Stomach smooth muscle (tissue), 2 donors: ENCODE results near the gene KMT2A.

ENCODE experiments used
- H3K27ac ChIP-seq: one replicate; pipeline ENCODE4 v1.7.0; 2013; ENCODE audit warnings: mild to moderate bottlenecking, low read length, inconsistent platforms
- H3K27me3 ChIP-seq, 2 donors: one replicate each; pipeline ENCODE4 v1.7.0; 2013; ENCODE audit warnings: low read length in 2 of 2; ENCODE audit not compliant: insufficient read depth in 2 of 2, control insufficient read depth in 1 of 2
- H3K36me3 ChIP-seq, 2 donors: one replicate each; pipeline ENCODE4 v1.7.0; 2013; ENCODE audit warnings: low read length in 2 of 2; ENCODE audit not compliant: control insufficient read depth in 2 of 2, insufficient read depth in 2 of 2
- H3K4me1 ChIP-seq: one replicate; pipeline ENCODE4 v1.7.0; 2013; ENCODE audit warnings: low read length; ENCODE audit not compliant: control insufficient read depth, insufficient read depth
- H3K4me3 ChIP-seq, 2 donors: one replicate each; pipeline ENCODE4 v1.7.0; 2013; ENCODE audit warnings: low read length in 2 of 2
- H3K9ac ChIP-seq, 2 donors: one replicate each; pipeline ENCODE4 v1.7.0; 2013; ENCODE audit warnings: low read length in 2 of 2, mild to moderate bottlenecking in 1 of 2
- H3K9me3 ChIP-seq, 2 donors: one replicate each; pipeline ENCODE4 v1.7.0; 2013; ENCODE audit warnings: low read length in 2 of 2; ENCODE audit not compliant: control insufficient read depth in 2 of 2
- donor health status: healthy.
- donor health status: Pancreatic carcinoma.

KMT2A gene

DNA sequence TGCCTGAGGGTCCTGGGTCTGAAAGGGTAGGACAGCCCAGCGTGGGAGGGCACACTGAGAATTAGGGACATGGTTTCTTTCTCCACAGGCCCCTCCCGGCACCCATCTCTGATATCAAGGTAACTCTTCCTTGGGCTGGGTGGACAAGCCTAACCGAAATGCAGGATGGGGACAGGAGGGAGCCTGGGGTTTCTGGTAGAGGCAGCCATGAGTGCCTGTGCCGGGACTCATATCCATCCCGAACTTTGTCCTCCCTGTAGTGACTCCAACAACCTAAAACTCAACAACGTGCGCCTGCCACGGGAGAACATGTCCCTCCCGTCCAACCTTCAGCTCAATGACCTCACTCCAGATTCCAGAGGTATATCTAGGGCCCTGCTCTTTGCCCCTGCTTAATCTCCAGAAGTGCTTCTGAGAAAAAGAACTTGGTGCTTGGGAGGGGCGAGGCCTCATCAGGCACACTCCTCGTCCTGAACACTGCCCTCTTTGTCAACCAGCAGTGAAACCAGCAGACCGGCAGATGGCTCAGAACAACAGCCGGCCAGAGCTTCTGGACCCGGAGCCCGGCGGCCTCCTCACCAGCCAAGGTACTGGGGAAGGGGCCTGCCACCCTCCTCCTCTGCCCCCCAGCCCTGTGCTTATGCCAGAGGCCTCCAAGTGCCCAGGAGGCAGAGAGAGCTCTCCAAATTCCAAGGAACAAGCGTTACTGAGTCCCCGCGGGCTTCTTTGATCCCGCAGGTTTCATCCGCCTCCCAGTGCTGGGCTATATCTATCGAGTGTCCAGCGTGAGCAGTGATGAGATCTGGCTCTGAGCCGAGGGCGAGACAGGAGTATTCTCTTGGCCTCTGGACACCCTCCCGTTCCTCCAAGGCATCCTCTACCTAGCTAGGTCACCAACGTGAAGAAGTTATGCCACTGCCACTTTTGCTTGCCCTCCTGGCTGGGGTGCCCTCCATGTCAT, 97.8 kb downstream of the KMT2A start:
- Histone ChIP-seq H3K4me3 (no peak overlapping the region), H3K4me1 (peaks cover 30% of the 10 kb centered on the region), H3K9me3 (no peaks in the 10 kb centered on the region), H3K36me3 (peaks cover 0 to 12% of the 10 kb centered on the region in 2 donors), H3K27me3 (no peaks in the 10 kb centered on the region), H3K27ac (no peak overlapping the region), H3K9ac (no peak overlapping the region)

DNA sequence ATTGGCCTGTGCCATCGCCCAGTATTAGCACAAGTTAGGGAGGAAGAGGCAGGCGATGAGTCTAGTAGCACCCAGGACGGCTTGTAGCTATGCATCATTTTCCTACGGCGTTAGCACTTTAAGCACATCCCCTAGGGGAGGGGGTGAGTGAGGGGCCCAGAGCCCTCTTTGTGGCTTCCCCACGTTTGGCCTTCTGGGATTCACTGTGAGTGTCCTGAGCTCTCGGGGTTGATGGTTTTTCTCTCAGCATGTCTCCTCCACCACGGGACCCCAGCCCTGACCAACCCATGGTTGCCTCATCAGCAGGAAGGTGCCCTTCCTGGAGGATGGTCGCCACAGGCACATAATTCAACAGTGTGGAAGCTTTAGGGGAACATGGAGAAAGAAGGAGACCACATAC, 99.0 kb downstream of the KMT2A start:
- Histone ChIP-seq H3K4me3 (no peak overlapping the region), H3K27me3 (no peaks in the 10 kb centered on the region), H3K36me3 (peaks cover 0 to 12% of the 10 kb centered on the region in 2 donors), H3K27ac (no peak overlapping the region), H3K9ac (no peak overlapping the region), H3K4me1 (peaks cover 18% of the 10 kb centered on the region), H3K9me3 (no peaks in the 10 kb centered on the region)

DNA sequence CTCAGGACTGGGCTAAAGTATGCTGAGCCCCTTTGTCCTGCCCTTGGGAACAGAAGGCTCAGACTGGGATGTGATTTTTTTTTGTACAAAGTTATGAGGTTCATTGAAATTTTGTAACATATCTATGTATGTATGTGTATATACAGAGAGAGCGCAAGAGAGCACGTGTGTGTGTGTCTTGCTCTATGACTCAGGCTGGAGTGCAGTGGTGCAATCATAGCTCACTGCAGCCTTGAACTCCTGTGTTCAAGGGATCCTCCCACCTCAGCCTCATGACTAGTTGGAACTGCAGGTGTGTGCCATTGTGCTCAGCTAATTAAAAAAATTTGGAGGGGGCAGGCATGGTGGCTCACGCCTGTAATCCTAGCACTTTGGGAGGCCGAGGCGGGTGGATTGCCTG, 100.4 kb downstream of the KMT2A start:
- Histone ChIP-seq H3K4me1 (peaks cover 5% of the 10 kb centered on the region), H3K27me3 (no peaks in the 10 kb centered on the region), H3K27ac (no peak overlapping the region), H3K9ac (no peak overlapping the region), H3K9me3 (no peaks in the 10 kb centered on the region), H3K4me3 (no peak overlapping the region), H3K36me3 (peaks cover 0 to 17% of the 10 kb centered on the region in 2 donors)

DNA sequence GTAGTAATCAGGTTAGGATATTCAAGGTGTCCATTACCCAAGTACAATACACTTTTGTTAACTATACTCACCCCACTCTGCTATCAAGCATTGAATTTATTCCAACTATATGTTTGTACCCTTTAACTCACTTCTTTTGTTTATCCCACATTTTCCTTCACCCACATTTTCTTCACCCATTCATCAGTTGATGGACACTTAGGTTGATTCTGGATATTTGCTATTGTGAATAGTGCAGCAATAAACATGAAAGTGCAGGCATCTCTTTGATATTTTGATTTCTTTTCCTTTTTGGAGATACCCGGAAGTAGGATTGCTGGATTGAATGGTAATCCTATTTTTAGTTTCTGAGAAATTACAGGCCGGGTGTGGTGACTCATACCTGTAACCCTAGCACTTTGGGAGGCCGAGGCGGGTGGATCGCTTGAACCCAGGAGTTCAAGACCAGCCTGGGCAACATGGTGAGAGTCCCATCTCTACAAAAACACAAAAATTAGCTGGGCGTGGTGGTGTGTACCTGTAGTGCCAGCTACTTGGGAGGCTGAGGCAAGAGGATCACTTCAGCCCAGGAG, 101.2 kb downstream of the KMT2A start:
- Histone ChIP-seq H3K4me1 (no peaks in the 10 kb centered on the region), H3K27ac (no peak overlapping the region)

DNA sequence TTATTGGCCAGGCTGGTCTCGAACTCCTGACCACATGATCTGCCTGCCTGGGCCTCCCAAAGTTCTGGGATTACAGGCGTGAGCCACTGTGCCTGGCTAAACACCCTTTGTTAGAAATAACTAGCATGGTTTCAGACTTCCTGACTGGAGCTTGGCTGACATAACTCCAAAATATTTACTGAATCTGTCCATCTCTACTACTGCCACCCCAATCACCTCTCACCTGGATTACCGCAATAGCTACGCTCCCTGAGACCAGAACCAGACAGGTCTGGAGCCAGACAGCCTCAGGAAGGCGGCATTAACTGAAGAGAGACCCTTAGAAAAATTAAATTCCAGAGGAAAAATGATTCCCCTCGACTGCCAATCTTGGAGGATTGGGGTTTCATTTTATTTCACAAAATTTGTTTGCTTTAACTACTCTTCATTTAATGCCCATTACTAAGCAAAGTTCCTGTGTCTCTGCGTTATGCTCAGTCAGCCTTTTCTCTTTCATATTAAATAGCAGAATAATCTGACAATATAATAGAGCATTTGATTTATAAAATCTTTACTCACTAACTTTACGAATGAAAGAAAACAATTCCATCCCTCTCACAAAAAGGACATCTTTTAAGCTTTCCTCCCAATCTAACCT, 107.8 kb downstream of the KMT2A start:
- Histone ChIP-seq H3K9ac (no peak overlapping the region), H3K36me3 (peaks cover 11 to 23% of the 10 kb centered on the region in 2 donors), H3K4me1 (no peaks in the 10 kb centered on the region), H3K27me3 (no peaks in the 10 kb centered on the region), H3K9me3 (no peaks in the 10 kb centered on the region), H3K27ac (no peak overlapping the region), H3K4me3 (no peak overlapping the region)

More for the DNA sequence above, 101.2 kb downstream of the KMT2A start:
- H3K36me3 ChIP-seq = peaks cover 0 to 17% of the 10 kb centered on the region in 2 donors
- H3K27me3 ChIP-seq = no peaks in the 10 kb centered on the region
- H3K9me3 ChIP-seq = no peaks in the 10 kb centered on the region
- no peak overlapping the region for H3K4me3 ChIP-seq
- no peak overlapping the region for H3K9ac ChIP-seq

DNA sequence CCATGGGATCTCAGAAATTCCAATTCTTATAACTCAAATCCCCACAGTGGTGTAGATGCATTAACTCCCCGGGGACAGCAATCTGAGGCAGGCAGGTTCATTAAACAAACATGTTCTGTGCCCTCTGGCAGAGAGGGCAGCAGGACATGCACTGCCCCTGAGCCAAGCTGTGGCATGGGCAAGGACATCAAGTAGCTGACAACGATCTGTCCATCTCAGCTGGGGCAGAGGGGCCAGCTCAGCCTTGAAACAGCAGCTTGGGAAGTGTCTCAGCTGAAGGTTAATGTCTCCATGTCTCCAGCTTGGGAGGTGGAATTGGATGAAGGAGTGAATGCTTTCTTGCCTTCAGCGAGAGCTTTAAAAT, 108.3 kb downstream of the KMT2A start:
- no peaks in the 10 kb centered on the region for H3K4me1 ChIP-seq
- H3K27ac ChIP-seq = no peak overlapping the region
- H3K36me3 ChIP-seq = peaks cover 11 to 23% of the 10 kb centered on the region in 2 donors
- no peak overlapping the region for H3K9ac ChIP-seq
- no peaks in the 10 kb centered on the region for H3K27me3 ChIP-seq
- H3K9me3 ChIP-seq = no peaks in the 10 kb centered on the region
- H3K4me3 ChIP-seq = no peak overlapping the region

DNA sequence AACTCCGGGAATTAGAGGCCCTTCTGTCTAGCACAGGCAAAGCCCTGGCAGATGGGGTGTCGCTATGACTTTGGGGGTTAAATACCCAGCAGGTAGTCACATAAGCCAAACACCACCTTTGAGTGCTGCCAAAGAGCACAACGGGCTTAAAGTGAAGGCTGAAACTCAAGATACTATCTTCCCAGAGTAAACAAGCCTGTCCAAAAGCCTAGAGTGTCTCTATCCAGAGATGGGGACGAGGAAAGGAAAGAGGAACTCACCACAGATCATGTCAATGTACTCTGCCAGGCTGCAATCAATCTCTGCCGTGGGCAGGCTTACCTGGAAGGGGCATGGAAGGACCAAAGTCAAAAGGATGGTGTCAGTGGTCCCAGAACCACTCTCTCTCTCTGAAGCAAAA, 109.2 kb downstream of the KMT2A start:
- H3K36me3 ChIP-seq = peaks cover 11 to 20% of the 10 kb centered on the region in 2 donors
- no peaks in the 10 kb centered on the region for H3K4me1 ChIP-seq
- no peak overlapping the region for H3K4me3 ChIP-seq
- H3K9me3 ChIP-seq = no peaks in the 10 kb centered on the region
- no peaks in the 10 kb centered on the region for H3K27me3 ChIP-seq
- H3K9ac ChIP-seq = no peak overlapping the region
- no peak overlapping the region for H3K27ac ChIP-seq

DNA sequence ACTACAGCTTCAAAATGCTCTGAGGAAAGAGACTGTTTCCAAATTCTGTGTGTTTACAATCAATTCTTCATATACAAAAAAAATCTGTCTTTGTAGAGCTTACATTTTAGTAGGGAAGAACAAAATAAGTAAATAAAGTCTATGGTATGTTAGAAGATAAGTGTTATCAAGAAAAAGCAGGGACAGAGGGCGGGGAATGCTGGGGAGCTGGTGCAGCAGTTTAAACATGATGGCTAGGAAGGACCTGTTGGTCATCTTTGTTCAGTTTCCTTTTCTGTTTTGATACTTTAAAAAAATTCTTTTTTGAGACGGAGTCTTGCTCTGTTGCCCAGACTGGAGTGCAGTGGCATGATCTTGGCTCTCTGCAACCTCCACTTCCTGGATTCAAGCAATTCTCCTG, 110.8 kb downstream of the KMT2A start:
- H3K4me3 ChIP-seq = no peak overlapping the region
- no peaks in the 10 kb centered on the region for H3K27me3 ChIP-seq
- no peak overlapping the region for H3K9ac ChIP-seq
- peaks cover 17 to 24% of the 10 kb centered on the region in 2 donors for H3K36me3 ChIP-seq
- no peaks in the 10 kb centered on the region for H3K4me1 ChIP-seq
- H3K27ac ChIP-seq = no peak overlapping the region
- no peaks in the 10 kb centered on the region for H3K9me3 ChIP-seq

DNA sequence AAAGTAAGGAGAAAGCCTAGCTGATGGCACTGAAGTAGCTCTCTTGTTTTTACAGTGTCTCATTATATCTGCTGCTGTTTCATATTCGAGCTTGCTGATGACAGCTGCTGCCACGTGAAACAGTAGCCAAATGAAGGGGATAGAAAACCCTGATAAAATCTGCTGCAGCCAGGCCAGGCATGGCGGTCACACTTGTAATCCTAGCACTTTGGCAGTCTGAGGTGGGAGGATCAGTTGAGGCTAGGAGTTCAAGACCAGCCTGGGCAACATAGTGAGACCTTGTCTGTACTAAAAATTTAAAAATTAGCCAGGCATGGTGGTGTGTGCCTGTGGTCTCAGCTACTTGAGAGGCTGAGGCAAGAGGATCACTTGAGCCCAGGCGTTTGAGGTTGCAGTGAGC, 116.0 kb downstream of the KMT2A start:
- Histone ChIP-seq H3K9ac (no peak overlapping the region), H3K27ac (no peak overlapping the region), H3K4me1 (no peaks in the 10 kb centered on the region), H3K9me3 (no peaks in the 10 kb centered on the region), H3K36me3 (peaks cover 27 to 30% of the 10 kb centered on the region in 2 donors), H3K4me3 (no peak overlapping the region), H3K27me3 (no peaks in the 10 kb centered on the region)

DNA sequence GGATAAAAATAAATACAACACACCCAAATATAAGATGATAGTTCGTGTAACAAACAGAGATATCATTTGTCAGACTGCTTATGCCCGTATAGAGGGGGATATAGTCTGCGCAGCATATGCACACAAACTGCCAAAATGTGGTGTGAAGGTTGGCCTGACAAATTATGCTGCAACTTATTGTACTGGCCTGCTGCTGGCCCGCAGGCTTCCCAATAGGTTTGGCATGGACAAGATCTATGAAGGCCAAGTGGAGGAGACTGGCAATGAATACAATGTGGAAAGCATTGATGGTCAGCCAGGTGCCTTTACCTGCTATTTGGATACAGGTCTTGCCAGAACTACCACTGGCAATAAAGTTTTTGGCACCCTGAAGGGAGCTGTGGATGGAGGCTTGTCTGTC, 124.5 kb downstream of the KMT2A start:
- H3K27ac ChIP-seq = no peak overlapping the region
- H3K4me3 ChIP-seq = no peak overlapping the region
- peaks cover 13 to 21% of the 10 kb centered on the region in 2 donors for H3K36me3 ChIP-seq
- H3K9ac ChIP-seq = no peak overlapping the region
- no peaks in the 10 kb centered on the region for H3K9me3 ChIP-seq
- no peaks in the 10 kb centered on the region for H3K27me3 ChIP-seq
- H3K4me1 ChIP-seq = peaks cover 6% of the 10 kb centered on the region
